Non-pigmented ciliary epithelial cell (primary cell): Measurements from ENCODE around the gene SLC35F2.
"Not testable (repeated sequence)": the region's sequence is repeated elsewhere in the genome, so short reads cannot be mapped to it uniquely, and the experiment has no call there.

Experiments used
- DNase-seq: peaks from one replicate; pipeline ENCODE4 v3.0.0-alpha.2; 2010; ENCODE audit warnings: low read depth

SLC35F2 gene

DNA sequence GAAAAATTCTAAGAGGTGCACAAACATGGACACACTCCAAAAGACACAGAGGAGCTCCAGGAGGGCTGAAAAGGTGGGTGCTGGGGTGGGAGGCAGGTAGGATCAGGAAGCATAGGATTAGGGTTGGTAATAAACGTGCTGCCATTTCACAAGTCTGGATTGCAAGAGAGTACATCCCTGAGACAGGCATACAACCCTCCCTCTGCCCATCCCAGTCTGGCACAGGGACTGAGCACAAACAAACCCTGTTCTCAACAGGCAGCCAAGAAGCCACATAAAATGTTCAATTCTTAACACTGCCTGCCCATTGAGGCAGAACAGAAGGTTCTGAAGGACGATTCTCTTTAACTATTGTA lies 18.5 kb downstream of the SLC35F2 start:
- no peak for DNase-seq

GRCh38 chr11:107836851-107837250 lies 21.7 kb downstream of the SLC35F2 start:
- DNase-seq, result no peak

DNA sequence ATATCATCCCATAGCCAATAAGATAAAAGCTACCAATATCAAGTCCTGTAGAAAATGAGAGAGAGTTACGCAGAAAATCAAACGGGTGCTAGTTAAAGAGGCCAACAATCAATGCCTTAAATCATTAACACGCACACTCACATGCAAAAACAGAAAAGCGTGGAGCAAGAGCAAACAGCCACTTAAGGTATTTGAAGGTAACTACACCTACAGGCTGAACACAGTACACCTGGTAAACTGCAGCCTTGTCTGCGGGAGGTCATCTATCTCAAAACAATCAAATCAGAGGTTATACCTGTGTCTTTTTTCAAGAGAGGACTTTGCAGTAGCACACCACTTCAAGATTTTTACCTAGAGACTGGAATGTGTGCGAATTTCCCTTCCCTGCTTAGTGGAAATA lies 23.6 kb downstream of the SLC35F2 start:
- DNase-seq, result no peak

DNA sequence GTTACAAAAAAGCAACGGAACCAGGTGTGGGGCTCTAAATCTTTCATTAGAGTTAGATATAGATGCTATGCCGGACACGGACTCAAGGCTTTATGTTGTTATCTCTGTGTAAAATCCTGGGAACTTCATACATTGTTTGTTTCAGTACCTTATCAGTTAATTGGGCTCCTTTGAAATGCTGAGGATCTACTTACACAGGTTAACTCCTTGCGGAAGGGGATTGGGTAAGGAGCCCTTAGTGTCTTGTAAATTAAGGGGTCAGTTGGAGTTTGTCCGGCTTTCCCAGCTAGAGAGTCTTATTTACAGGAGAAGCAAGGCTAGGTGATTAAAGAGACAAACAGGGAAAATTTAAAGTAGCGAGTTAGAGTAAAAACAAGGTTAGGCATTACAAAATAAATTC lies 24.7 kb downstream of the SLC35F2 start:
- DNase-seq, result not testable (repeated sequence)

GRCh38 chr11:107830915-107831540 lies 27.6 kb downstream of the SLC35F2 start:
- no peak for DNase-seq

DNA sequence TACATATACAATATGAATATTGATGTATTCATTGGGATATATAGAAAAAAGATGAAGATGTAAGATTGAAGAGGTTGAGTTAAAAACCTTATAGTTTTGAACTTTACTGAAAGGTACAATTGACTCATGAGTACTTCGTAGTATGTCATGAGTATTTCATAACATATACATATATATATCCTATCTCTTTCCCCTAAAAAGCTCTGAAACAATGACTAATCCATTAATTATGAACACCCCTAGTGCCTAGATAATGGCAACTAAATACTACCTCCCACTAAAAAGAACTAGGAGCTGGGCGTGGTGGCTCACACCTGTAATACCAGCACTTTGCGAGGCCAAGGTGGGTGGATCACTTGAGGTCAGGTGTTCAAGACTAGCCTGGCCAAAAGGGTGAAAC lies 31.5 kb downstream of the SLC35F2 start:
- DNase-seq, result no peak

DNA sequence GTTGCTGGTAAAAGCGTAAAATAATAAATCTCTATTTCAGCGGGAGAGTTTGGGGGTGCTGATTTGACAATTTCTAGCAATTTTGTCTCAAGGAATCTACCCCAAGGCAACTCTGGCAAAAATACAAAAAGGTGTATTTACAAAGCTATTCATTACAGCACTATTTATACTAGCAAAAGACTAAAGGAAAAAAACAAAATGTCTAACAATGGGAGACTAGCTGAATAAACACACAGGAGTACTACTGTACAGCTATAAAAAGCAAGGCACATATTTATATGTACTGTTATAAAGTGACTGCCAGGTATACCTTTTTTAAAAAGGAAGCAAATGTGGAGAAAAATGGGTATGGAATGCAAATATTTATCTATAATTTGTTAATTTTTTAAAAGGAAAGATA lies 32.7 kb downstream of the SLC35F2 start:
- DNase-seq, result no peak

DNA sequence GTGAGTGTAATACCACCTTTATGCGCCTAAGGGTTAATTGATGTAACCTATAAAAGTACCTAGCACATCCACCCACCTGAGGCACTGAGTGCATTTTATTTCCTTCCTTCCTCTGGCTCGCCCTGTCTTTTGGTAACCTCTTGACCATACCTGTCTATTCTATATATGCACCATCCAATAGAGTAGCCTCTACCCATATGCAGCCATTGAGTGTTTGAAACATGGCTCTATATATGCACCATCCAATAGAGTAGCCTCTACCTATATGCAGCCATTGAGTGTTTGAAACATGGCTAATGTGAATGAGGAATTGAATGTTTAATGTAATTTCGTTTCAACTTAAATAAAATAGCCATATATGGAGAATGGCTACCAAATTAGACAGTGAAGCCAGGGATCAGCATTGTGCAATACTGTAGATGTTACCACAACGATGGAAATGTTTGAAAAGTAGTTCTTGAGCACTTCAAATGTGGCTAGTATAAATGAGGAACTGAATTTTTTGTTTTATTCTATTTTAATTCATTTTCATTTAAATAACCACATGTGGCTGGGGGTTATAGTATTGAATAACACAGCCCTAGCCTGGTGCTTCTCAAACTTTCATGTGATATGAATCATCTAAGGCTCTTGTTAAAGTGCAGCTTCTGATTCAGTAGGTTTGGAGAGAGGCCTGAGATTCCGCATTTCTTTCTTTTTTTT lies 33.8 kb downstream of the SLC35F2 start:
- no peak for DNase-seq

- no peak for DNase-seq
These were observed 37.2 kb downstream of the SLC35F2 start for GRCh38 chr11:107821199-107821927.

- no peak for DNase-seq
These were observed 39.1 kb downstream of the SLC35F2 start for GRCh38 chr11:107819361-107820014.

DNA sequence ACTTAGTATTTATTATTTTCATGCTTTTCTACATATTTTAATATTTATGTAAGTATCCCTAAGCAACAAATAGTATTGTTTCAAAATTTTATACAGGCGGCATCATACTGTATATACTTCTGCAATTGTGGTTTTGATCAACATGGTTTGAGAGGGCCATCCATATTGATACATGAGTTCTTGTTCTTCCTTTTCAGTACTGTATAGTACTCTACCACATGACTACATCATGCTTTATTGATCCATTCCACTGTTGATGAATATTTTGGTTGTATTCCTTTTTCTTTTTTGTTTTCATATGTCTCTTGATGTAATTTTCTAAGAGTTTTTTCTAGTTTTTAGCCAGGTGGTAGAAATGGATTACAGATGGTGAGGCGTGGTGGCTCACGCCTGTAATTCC lies 40.1 kb downstream of the SLC35F2 start:
- no peak for DNase-seq

- DNase-seq, result no peak
These were observed 42.6 kb downstream of the SLC35F2 start for GRCh38 chr11:107816028-107816427.

DNA sequence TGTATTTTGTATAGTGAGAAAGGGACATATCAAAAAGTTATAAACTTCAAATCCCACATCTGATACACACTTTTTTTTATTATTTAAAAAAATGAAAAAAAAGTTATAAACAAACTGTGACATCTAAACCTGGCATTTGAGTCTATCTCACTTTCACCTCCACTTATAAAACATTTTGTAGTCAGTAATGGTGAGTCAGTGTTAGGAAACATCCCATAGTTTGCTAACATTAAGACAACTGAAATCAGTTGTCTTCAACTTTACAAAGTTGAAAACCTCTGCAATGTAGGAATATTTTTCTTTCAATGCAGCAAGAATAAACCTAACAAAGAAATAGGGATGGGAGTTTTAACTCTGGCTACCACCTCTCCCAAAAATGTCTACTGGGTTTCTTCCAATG lies 47.7 kb downstream of the SLC35F2 start:
- DNase-seq, result no peak

DNA sequence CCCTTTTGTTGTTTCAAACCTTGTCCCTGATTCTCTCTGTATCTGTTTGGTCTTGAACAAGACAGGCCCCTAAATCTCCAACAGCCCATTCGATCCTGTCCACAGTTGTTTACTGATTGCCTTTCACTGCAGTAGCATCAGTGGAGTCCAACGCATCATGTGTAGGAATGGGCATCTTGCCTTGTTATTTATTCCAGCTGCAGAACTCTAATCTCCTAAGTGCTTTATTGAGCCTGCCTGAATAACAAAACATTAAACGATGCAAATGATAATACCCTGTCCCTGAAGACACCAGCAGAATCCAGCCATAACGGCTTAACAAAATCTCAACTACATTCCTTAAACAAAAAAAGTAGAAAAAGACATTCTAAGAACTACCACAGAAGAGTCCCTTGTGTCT lies 50.1 kb downstream of the SLC35F2 start:
- DNase-seq, result no peak

GRCh38 chr11:107804971-107805370 lies 53.6 kb downstream of the SLC35F2 start:
- DNase-seq, result no peak

GRCh38 chr11:107804211-107804610 lies 54.4 kb downstream of the SLC35F2 start:
- DNase-seq, result no peak

DNA sequence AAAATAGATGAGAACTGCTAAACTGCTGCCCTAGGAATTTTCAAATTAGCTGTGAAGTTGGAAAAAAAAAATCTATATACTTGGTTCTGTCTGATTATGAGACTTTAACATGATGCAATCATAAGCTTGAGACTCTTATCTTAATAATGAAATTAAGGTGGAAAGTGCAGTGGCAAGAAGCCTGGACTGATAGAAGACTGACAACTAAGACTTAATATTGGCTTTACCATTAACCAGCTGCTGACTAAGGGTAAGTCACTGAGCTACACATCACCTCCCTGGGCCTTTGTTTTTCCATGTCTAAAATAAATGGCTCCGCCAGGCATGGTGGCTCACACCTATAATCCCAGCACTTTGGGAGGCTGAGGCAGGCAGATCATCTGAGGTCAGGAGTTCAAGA lies 56.9 kb downstream of the SLC35F2 start:
- DNase-seq, result no peak

DNA sequence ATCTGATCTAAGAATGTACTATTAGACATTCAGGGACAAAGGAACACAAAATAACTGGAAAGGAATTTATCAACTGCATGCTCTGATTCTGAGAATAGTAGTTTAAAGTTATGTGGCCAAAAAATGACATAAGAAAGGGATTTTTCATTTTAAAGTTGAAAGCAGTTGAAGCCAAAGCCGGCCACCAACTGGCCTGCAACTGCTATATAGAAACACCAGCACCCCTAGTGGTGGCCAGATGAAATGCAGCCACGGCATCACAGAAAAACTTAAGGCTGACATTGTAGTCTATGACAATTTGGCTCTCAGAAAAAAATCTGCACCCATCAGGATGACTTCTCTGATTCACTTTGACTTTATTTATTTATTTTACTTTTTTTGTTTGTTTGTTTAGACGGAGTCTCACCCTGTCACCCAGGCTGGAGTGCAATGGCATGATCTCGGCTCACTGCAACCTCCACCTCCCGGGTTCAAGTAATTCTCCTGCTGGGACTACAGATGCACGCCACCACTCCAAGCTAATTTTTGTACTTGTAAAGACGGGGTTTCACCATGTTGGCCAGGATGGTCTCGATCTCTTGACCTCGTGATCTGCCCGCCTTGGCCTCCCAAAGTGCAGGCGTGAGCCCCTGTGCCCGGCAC lies 59.2 kb downstream of the SLC35F2 start:
- no peak for DNase-seq

GRCh38 chr11:107792049-107792443 lies 66.5 kb downstream of the SLC35F2 start:
- DNase-seq, result no peak

GRCh38 chr11:107791343-107792048 lies 67.1 kb downstream of the SLC35F2 start:
- no peak for DNase-seq

DNA sequence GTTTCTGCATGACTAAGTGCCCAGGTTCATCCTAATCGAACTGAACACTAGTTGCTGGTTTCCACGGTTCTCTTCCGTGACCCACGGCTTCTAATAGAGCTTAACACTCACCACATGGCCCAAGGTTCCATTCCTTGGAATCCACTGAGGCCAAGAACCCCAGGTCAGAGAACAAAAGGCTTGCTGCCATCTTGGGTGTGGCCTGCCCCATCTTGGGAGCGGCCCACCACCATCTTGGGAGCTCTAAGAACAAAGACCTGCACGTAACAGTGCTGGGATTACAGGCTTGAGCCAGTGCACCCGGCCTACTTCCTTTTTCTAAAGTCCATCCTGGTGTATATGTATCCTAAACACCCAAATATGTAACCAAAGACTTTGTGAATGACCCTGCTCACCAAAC lies 68.8 kb downstream of the SLC35F2 start:
- DNase-seq, result no peak

- DNase-seq, result no peak
These were observed 70.9 kb downstream of the SLC35F2 start for GRCh38 chr11:107787733-107788132.
